GM23338 (cell line): ENCODE results near the gene NACA2. TPM values are rescaled to one million over a fixed set of nuclear protein-coding genes. Genes with fewer than 3 reads are reported as not detected.

Experiments used
- ATAC-seq: fragments of 200-7000 bp; cut with Tn5 transposase; 3 replicates; pipeline ENCODE4 v1.9.1; 2020
- DNase-seq: peaks from one replicate; pipeline ENCODE4 v3.0.0-alpha.2; 2015; ENCODE audit warnings: low spot score
- H2AFZ ChIP-seq: fragments of 200-600 bp; sonication (generic); 2 replicates; pipeline ENCODE4 v1.8.0; 2016; ENCODE audit warnings: antibody characterized with exemption, mild to moderate bottlenecking, moderate library complexity
- H3F3A ChIP-seq: fragments of 200-600 bp; sonication (generic); replicated peaks from 2 replicates; pipeline ENCODE4 v1.8.0; 2017; ENCODE audit warnings: antibody characterized with exemption, mixed run types, low read depth
- H3K27ac ChIP-seq: fragments of 200-600 bp; sonication (generic); 2 replicates; pipeline ENCODE4 v1.6.1; 2016; ENCODE audit warnings: low read depth
- H3K27me3 ChIP-seq: fragments of 200-600 bp; sonication (generic); 2 replicates; pipeline ENCODE4 v1.8.0; 2016; ENCODE audit warnings: mild to moderate bottlenecking, mixed run types, moderate library complexity; ENCODE audit not compliant: insufficient read depth
- H3K36me3 ChIP-seq: fragments of 200-600 bp; sonication (generic); 2 replicates; pipeline ENCODE4 v1.8.0; 2016; ENCODE audit warnings: mild to moderate bottlenecking; ENCODE audit not compliant: insufficient read depth
- H3K4me1 ChIP-seq: fragments of 200-600 bp; sonication (generic); 2 replicates; pipeline ENCODE4 v1.8.0; 2016; ENCODE audit warnings: mild to moderate bottlenecking, moderate library complexity; ENCODE audit not compliant: insufficient read depth
- H3K4me2 ChIP-seq: fragments of 200-600 bp; sonication (generic); 2 replicates; pipeline ENCODE4 v1.7.1; 2017; ENCODE audit warnings: mixed run types
- H3K4me3 ChIP-seq: fragments of 200-600 bp; sonication (generic); 2 replicates; pipeline ENCODE4 v1.6.1; 2016; ENCODE audit warnings: mixed run types
- H3K79me2 ChIP-seq: fragments of 200-600 bp; sonication (generic); replicated peaks from 2 replicates; pipeline ENCODE4 v1.8.0; 2017; ENCODE audit warnings: mild to moderate bottlenecking; ENCODE audit not compliant: insufficient read depth
- H3K9me2 ChIP-seq: fragments of 200-600 bp; sonication (generic); 2 replicates; pipeline ENCODE4 v1.8.0; 2017; ENCODE audit not compliant: insufficient read depth
- H4K20me1 ChIP-seq: fragments of 200-600 bp; sonication (generic); replicated peaks from 2 replicates; pipeline ENCODE4 v1.8.0; 2017; ENCODE audit warnings: mild to moderate bottlenecking; ENCODE audit not compliant: insufficient read depth
- H3K27ac Mint-ChIP-seq: 2 replicates; pipeline ENCODE4 v1.8.0; 2020; ENCODE audit warnings: inconsistent platforms, mild to moderate bottlenecking, moderate library complexity, mixed read lengths
- H3K27me3 Mint-ChIP-seq: 3 replicates; pipeline ENCODE4 v1.8.0; 2022; ENCODE audit warnings: low read depth, mild to moderate bottlenecking, moderate library complexity, mixed read lengths, inconsistent platforms; ENCODE audit not compliant: insufficient read depth, poor library complexity
- H3K36me3 Mint-ChIP-seq: 3 replicates; pipeline ENCODE4 v1.8.0; 2021; ENCODE audit warnings: low read depth, mild to moderate bottlenecking, inconsistent platforms, moderate library complexity, mixed read lengths
- H3K4me1 Mint-ChIP-seq: 3 replicates; pipeline ENCODE4 v1.8.0; 2020; ENCODE audit warnings: mild to moderate bottlenecking, inconsistent platforms, mixed read lengths
- H3K4me3 Mint-ChIP-seq: 3 replicates; pipeline ENCODE4 v1.8.0; 2021; ENCODE audit warnings: moderate library complexity, mild to moderate bottlenecking, inconsistent platforms, mixed read lengths
- H3K9me3 Mint-ChIP-seq: 3 replicates; pipeline ENCODE4 v1.8.0; 2020; ENCODE audit warnings: moderate library complexity, mild to moderate bottlenecking, inconsistent platforms, mixed read lengths
- CREB1 ChIP-seq: fragments of 250-450 bp; sonication (Bioruptor Pico); IDR thresholded peaks from 2 replicates; pipeline ENCODE4 v1.5.0; 2020; ENCODE audit warnings: low read depth, mild to moderate bottlenecking, moderate library complexity
- EZH2 ChIP-seq: fragments of 200-600 bp; sonication (generic); IDR thresholded peaks from one replicate; pipeline ENCODE4 v1.8.0; 2017; ENCODE audit warnings: antibody characterized with exemption, mild to moderate bottlenecking, low read depth; ENCODE audit not compliant: unreplicated experiment
- EZH2phosphoT487 ChIP-seq: fragments of 200-600 bp; sonication (generic); IDR thresholded peaks from one replicate; pipeline ENCODE4 v1.8.1; 2018; ENCODE audit warnings: antibody characterized with exemption; ENCODE audit not compliant: unreplicated experiment
- JUNB ChIP-seq: IDR thresholded peaks from one replicate; pipeline ENCODE4 v1.6.1; 2016; ENCODE audit warnings: antibody characterized with exemption; ENCODE audit not compliant: unreplicated experiment
- NANOG ChIP-seq: IDR thresholded peaks from 2 replicates; pipeline ENCODE4 v1.6.1; 2016; ENCODE audit warnings: antibody characterized with exemption, borderline replicate concordance
- ZNF114 ChIP-seq: fragments of 250-450 bp; sonication (Bioruptor Pico); IDR thresholded peaks from 2 replicates; pipeline ENCODE4 v1.5.0; 2020; ENCODE audit warnings: mild to moderate bottlenecking, moderate library complexity
- ZNF331 ChIP-seq: fragments of 250-450 bp; sonication (Bioruptor Pico); IDR thresholded peaks from 2 replicates; pipeline ENCODE4 v1.5.0; 2020; ENCODE audit warnings: low read depth, mild to moderate bottlenecking, moderate library complexity
- polyA plus RNA-seq: library from polyadenylated mRNA; unstranded; fragments of >200 nt; fragmentation: Nextera tagmentation; extraction: Ambion mirVana; gene quantifications from 2 replicates; pipeline ENCODE4 v1.2.1, GENCODE V29; 2016
- total RNA-seq: library from RNA; depleted of rRNA; stranded (reverse); fragments of >200 nt; shearing (Covaris generic); gene quantifications from 2 replicates; pipeline ENCODE4 v1.2.3, GENCODE V29; 2014
- TF ChIP-seq, protein P1 (sequence below): IDR thresholded peaks from one replicate; pipeline ENCODE4 v1.6.1; 2018; ENCODE audit warnings: antibody characterized with exemption; ENCODE audit not compliant: unreplicated experiment
- TF ChIP-seq, protein P2 (sequence below): fragments of 250-450 bp; sonication (Bioruptor Pico); IDR thresholded peaks from 2 replicates; pipeline ENCODE4 v1.5.0; 2020; ENCODE audit warnings: mild to moderate bottlenecking, moderate library complexity
- TF ChIP-seq, protein P3 (sequence below): IDR thresholded peaks from 2 replicates; pipeline ENCODE4 v1.6.1; 2016; ENCODE audit warnings: antibody characterized with exemption

The NACA2 gene
- total and polyA plus RNA-seq, 2 experiments from 2014 or later: 0.65 TPM; not detected in 1

- Mint-ChIP-seq H3K9me3 (no peaks in the 10 kb centered on the region), H3K27ac (no peak overlapping the region), H3K36me3 (no peaks in the 10 kb centered on the region), H3K4me3 (no peak overlapping the region), H3K27me3 (no peaks in the 10 kb centered on the region), H3K4me1 (no peaks in the 10 kb centered on the region)
- no peak for TF ChIP-seq EZH2phosphoT487
- TF ChIP-seq JUNB: no peak
- no peak for TF ChIP-seq ZNF331 (CRISPR knock-in tag)
- TF ChIP-seq, protein P1, sequence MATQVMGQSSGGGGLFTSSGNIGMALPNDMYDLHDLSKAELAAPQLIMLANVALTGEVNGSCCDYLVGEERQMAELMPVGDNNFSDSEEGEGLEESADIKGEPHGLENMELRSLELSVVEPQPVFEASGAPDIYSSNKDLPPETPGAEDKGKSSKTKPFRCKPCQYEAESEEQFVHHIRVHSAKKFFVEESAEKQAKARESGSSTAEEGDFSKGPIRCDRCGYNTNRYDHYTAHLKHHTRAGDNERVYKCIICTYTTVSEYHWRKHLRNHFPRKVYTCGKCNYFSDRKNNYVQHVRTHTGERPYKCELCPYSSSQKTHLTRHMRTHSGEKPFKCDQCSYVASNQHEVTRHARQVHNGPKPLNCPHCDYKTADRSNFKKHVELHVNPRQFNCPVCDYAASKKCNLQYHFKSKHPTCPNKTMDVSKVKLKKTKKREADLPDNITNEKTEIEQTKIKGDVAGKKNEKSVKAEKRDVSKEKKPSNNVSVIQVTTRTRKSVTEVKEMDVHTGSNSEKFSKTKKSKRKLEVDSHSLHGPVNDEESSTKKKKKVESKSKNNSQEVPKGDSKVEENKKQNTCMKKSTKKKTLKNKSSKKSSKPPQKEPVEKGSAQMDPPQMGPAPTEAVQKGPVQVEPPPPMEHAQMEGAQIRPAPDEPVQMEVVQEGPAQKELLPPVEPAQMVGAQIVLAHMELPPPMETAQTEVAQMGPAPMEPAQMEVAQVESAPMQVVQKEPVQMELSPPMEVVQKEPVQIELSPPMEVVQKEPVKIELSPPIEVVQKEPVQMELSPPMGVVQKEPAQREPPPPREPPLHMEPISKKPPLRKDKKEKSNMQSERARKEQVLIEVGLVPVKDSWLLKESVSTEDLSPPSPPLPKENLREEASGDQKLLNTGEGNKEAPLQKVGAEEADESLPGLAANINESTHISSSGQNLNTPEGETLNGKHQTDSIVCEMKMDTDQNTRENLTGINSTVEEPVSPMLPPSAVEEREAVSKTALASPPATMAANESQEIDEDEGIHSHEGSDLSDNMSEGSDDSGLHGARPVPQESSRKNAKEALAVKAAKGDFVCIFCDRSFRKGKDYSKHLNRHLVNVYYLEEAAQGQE: no peak
- TF ChIP-seq EZH2: no peak
- TF ChIP-seq, protein P2, sequence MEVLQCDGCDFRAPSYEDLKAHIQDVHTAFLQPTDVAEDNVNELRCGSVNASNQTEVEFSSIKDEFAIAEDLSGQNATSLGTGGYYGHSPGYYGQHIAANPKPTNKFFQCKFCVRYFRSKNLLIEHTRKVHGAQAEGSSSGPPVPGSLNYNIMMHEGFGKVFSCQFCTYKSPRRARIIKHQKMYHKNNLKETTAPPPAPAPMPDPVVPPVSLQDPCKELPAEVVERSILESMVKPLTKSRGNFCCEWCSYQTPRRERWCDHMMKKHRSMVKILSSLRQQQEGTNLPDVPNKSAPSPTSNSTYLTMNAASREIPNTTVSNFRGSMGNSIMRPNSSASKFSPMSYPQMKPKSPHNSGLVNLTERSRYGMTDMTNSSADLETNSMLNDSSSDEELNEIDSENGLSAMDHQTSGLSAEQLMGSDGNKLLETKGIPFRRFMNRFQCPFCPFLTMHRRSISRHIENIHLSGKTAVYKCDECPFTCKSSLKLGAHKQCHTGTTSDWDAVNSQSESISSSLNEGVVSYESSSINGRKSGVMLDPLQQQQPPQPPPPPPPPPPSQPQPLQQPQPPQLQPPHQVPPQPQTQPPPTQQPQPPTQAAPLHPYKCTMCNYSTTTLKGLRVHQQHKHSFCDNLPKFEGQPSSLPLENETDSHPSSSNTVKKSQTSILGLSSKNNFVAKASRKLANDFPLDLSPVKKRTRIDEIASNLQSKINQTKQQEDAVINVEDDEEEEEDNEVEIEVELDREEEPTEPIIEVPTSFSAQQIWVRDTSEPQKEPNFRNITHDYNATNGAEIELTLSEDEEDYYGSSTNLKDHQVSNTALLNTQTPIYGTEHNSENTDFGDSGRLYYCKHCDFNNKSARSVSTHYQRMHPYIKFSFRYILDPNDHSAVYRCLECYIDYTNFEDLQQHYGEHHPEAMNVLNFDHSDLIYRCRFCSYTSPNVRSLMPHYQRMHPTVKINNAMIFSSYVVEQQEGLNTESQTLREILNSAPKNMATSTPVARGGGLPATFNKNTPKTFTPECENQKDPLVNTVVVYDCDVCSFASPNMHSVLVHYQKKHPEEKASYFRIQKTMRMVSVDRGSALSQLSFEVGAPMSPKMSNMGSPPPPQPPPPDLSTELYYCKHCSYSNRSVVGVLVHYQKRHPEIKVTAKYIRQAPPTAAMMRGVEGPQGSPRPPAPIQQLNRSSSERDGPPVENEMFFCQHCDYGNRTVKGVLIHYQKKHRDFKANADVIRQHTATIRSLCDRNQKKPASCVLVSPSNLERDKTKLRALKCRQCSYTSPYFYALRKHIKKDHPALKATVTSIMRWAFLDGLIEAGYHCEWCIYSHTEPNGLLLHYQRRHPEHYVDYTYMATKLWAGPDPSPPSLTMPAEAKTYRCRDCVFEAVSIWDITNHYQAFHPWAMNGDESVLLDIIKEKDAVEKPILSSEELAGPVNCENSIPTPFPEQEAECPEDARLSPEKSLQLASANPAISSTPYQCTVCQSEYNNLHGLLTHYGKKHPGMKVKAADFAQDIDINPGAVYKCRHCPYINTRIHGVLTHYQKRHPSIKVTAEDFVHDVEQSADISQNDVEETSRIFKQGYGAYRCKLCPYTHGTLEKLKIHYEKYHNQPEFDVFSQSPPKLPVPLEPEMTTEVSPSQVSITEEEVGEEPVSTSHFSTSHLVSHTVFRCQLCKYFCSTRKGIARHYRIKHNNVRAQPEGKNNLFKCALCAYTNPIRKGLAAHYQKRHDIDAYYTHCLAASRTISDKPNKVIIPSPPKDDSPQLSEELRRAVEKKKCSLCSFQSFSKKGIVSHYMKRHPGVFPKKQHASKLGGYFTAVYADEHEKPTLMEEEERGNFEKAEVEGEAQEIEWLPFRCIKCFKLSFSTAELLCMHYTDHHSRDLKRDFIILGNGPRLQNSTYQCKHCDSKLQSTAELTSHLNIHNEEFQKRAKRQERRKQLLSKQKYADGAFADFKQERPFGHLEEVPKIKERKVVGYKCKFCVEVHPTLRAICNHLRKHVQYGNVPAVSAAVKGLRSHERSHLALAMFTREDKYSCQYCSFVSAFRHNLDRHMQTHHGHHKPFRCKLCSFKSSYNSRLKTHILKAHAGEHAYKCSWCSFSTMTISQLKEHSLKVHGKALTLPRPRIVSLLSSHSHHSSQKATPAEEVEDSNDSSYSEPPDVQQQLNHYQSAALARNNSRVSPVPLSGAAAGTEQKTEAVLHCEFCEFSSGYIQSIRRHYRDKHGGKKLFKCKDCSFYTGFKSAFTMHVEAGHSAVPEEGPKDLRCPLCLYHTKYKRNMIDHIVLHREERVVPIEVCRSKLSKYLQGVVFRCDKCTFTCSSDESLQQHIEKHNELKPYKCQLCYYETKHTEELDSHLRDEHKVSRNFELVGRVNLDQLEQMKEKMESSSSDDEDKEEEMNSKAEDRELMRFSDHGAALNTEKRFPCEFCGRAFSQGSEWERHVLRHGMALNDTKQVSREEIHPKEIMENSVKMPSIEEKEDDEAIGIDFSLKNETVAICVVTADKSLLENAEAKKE: no peak
- TF ChIP-seq CREB1 (CRISPR knock-in tag): no peak
- TF ChIP-seq NANOG: no peak
- no peak for TF ChIP-seq ZNF114 (CRISPR knock-in tag)
- TF ChIP-seq, protein P3, sequence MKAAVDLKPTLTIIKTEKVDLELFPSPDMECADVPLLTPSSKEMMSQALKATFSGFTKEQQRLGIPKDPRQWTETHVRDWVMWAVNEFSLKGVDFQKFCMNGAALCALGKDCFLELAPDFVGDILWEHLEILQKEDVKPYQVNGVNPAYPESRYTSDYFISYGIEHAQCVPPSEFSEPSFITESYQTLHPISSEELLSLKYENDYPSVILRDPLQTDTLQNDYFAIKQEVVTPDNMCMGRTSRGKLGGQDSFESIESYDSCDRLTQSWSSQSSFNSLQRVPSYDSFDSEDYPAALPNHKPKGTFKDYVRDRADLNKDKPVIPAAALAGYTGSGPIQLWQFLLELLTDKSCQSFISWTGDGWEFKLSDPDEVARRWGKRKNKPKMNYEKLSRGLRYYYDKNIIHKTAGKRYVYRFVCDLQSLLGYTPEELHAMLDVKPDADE: no peak
- no peaks in the 10 kb centered on the region for H3K36me3 ChIP-seq
- no peak overlapping the region for H3K4me3 ChIP-seq
- no peaks in the 10 kb centered on the region for H3K27me3 ChIP-seq
- H3K4me1 ChIP-seq: no peaks in the 10 kb centered on the region
- no peaks in the 10 kb centered on the region for H3F3A ChIP-seq
- no peak overlapping the region for H2AFZ ChIP-seq
- no peak for ATAC-seq
- no peaks in the 10 kb centered on the region for H3K79me2 ChIP-seq
- no peaks in the 10 kb centered on the region for H4K20me1 ChIP-seq
- H3K4me2 ChIP-seq: no peak overlapping the region
- H3K9me2 ChIP-seq: no peaks in the 10 kb centered on the region
- DNase-seq: no peak
- no peak overlapping the region for H3K27ac ChIP-seq
Measured at GRCh38 chr17:61600621-61601020, 9.6 kb upstream of the NACA2 start.
